ENCODE measurements around the gene NALCN. TPM values are rescaled to one million over a fixed set of nuclear protein-coding genes. Genes with fewer than 3 reads are reported as not detected.

The NALCN gene
- total RNA-seq, 2 experiments from 2014 or later, result not detected

DNA sequence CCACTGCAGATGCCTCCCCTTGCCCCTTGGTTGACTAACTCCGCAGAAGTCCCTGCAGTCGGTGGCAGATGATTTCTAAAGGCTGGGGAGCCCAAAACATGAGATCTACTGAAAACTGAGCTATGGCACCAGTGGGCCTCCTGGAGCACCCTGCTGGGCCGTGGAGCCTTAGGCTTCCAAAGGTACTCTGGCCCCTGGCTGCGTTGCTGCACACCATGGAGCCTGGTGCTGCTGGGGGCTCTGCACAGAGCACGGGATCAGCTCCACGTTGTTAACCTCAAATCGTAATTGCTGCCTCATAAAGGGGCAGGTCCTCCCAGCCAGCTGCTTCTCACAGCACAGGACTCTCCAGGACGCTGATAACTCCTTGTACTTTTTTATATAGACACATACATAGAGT lies 357.5 kb downstream of the NALCN start:
- ATAC-seq (no peak), DNase-seq (no peak)
- H3K36me3 Mint-ChIP-seq, result no peaks in the 10 kb centered on the region
- CTCF ChIA-PET, result no interaction called here
- H3K4me1 Mint-ChIP-seq, result no peaks in the 10 kb centered on the region
- H3K27ac Mint-ChIP-seq, result no peak overlapping the region
- no peak overlapping the region for H3K4me3 Mint-ChIP-seq
- H3K27me3 Mint-ChIP-seq, result peaks cover 32% of the 10 kb centered on the region
- H3K9me3 Mint-ChIP-seq (ENCODE audit: low read depth), result no peaks in the 10 kb centered on the region

DNA sequence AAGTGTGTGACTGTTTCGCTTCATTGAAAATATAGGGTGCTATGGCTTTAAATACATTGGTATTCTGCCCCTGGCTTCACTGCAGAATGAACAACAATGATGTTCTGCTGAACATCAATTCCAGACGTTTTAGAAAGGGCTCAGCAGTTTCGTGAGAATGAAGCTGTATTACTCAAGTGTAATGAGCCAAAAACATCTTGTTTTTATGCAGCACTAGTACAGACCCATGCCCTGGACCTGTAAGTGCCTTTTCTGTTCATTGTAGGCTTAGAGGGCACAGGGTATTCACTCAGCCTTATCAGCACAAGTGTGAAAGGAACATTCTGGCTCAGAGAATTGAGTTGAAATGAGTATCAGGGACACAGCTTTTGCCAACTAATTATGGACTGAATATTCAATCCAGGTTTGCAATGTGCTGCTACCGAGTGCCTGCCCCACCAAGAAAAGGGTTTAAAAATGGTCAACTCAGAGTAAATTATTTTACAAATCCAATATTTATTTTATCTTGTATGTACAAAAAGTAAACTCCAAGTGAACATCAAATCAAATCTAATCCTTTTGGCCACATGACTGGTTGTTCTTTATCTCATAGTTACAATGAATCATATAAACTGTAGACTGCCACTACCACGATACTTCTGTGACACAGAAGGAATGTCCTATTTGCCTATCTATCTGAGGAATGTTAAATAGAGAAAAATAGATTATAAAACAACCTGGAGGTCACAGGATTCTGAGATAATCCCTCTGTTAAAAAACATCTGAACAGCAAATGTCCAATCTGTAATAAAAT lies 362.8 kb downstream of the NALCN start:
- H3K27me3 Mint-ChIP-seq, result peaks cover 20% of the 10 kb centered on the region
- H3K4me3 Mint-ChIP-seq, result no peak overlapping the region
- CTCF ChIA-PET, result no interaction called here
- DNase-seq, result no peak
- ATAC-seq, result no peak
- H3K9me3 Mint-ChIP-seq (ENCODE audit: low read depth), result no peaks in the 10 kb centered on the region
- H3K4me1 Mint-ChIP-seq, result no peaks in the 10 kb centered on the region
- H3K27ac Mint-ChIP-seq, result no peak overlapping the region
- no peaks in the 10 kb centered on the region for H3K36me3 Mint-ChIP-seq

DNA sequence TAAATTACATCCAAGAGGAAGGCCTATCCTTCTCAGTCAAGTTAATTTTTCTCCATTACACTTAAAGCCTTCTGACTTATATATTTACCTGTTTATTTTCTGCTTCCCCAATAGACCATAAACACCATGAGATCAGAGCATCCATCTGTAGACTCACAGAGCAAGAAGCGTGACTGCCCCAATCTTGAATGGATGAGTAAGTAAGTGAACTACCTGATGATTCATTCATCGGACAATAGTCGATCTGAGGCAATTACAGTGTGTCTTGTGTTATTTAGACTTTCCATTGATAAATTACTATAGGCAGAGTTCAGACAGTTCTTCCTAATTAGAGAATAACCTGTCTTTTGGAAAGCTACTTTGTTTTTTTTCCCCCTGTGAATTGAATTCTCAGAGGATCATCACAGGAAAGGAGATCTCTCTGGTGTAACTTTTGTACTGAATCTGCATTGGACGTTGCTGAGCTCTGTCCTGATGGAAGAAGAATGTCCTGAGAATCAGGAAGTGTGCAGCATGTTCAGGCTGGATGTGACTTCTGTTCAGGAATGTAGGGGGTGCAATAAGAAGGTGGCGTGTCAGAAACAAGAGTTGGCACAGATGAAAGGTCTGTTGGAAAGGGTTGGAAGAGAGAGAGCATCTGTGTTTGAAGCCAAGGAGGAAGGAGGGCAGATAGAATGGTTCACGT lies 367.0 kb downstream of the NALCN start:
- H3K4me1 Mint-ChIP-seq, result no peaks in the 10 kb centered on the region
- H3K36me3 Mint-ChIP-seq, result no peaks in the 10 kb centered on the region
- H3K27me3 Mint-ChIP-seq, result no peaks in the 10 kb centered on the region
- ATAC-seq, result no peak
- H3K9me3 Mint-ChIP-seq (ENCODE audit: low read depth), result peaks cover 6% of the 10 kb centered on the region
- H3K27ac Mint-ChIP-seq, result no peak overlapping the region
- H3K4me3 Mint-ChIP-seq, result no peak overlapping the region
- no peak for DNase-seq
- CTCF ChIA-PET, result no interaction called here

DNA sequence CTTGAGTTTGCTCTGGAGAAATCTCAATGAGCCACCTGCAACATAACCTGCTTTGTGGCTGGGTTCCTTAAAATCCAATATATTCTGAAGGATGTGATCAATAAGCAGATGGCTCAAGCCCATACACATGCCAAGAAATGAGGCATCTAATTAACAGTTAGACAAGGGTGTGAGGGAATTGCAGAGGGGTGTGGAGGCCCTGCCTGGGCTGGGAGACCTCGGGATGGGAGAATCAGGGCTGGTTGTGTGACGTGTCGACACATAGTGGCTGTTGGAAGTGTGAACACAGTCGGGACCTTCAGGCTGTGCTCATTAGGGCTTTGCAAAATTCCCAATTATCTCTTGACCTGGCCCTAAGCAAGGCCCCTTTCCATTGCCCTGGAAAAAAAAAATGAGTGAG lies 379.8 kb downstream of the NALCN start:
- Mint-ChIP-seq H3K27me3 (no peaks in the 10 kb centered on the region), H3K4me1 (no peaks in the 10 kb centered on the region), H3K9me3 (ENCODE audit: low read depth) (peaks cover 6% of the 10 kb centered on the region), H3K4me3 (no peak overlapping the region), H3K27ac (no peak overlapping the region), H3K36me3 (no peaks in the 10 kb centered on the region)
- no peak for DNase-seq
- ATAC-seq, result no peak
- CTCF ChIA-PET, result no interaction called here

DNA sequence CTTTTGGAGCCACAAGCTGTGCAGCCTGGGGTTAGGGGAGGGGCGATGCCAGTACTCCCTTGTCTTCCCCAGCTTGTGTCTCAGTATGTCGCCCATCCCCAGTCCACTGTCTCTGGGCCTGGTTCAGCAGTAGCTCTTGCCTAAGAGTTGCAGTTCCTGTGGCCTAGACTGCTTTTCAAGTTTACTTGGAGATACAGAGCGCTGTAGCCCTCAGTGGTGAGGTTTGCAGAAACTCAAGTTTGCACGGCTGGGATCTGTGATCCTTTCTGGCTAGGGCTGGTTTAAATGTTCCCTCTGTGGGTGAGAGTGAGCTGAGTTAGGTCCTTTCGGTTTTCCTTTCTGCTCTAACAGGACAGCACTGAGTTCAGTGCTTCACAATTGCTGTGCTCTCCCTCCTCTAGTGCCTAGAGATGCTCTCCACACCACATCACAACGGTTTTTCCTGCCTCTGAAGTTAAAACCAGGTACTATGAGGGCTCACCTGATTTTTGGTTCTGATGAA lies 381.1 kb downstream of the NALCN start:
- Mint-ChIP-seq H3K27ac (no peak overlapping the region), H3K36me3 (no peaks in the 10 kb centered on the region), H3K4me3 (no peak overlapping the region), H3K4me1 (no peaks in the 10 kb centered on the region), H3K9me3 (ENCODE audit: low read depth) (peaks cover 3% of the 10 kb centered on the region), H3K27me3 (peaks cover 4% of the 10 kb centered on the region)
- DNase-seq (no peak), ATAC-seq (no peak)
- CTCF ChIA-PET, result no interaction called here

DNA sequence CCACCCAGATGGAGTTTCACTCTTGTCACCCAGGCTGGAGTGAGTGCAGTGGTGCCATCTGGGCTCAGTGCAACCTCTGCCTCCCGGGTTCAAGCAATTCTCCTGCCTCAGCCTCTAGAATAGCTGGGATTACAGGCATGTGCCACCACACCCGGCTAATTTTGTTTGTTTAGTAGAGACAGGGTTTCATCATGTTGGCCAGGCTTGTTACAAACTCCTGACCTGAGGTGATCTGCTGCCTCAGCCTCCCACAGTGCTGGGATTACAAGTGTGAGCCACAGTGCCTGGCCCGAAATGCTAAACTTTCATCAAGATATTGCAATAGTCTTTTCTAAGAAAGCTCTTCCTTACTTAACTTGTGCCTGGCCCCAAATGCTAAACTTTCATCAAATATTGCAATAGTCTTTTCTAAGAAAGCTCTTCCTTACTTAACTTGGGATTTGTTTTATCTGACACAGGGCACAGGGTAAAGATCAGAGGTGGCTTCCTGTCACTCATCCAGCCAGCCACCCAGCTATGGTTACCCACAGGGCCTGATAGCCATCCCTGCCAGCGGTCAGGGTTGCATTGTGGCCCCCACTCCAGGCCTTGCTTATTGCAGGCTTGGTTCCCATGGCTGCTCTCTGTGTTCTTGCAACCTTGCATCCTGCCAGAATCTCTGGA lies 389.4 kb downstream of the NALCN start:
- no peak overlapping the region for H3K4me3 Mint-ChIP-seq
- H3K4me1 Mint-ChIP-seq, result no peaks in the 10 kb centered on the region
- H3K27ac Mint-ChIP-seq, result no peak overlapping the region
- DNase-seq (no peak), ATAC-seq (no peak)
- H3K36me3 Mint-ChIP-seq, result no peaks in the 10 kb centered on the region
- no peaks in the 10 kb centered on the region for H3K9me3 Mint-ChIP-seq (ENCODE audit: low read depth)
- CTCF ChIA-PET, result no interaction called here
- peaks cover 11% of the 10 kb centered on the region for H3K27me3 Mint-ChIP-seq

DNA sequence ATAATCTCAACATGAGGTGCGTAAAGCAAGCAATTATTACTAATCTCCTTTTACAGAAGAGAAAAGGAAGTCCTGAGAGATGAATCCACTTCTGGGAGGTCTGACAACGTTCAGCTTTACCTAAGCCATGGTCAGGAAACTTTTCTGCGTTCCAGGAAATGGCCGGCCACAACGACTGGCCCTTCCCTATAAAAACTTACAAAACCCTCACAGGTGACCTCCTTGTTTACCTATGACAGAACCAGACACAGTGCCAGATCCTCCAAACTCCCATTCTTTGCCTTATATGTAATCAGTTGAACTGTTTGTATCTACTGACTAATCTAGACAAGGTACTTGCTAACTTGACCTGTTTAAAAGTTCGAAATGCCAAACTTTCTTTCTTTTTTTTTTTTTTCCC lies 390.0 kb downstream of the NALCN start:
- H3K27me3 Mint-ChIP-seq, result peaks cover 11% of the 10 kb centered on the region
- ATAC-seq (no peak), DNase-seq (no peak)
- H3K9me3 Mint-ChIP-seq (ENCODE audit: low read depth), result no peaks in the 10 kb centered on the region
- H3K27ac Mint-ChIP-seq, result no peak overlapping the region
- CTCF ChIA-PET, result no interaction called here
- no peaks in the 10 kb centered on the region for H3K36me3 Mint-ChIP-seq
- no peak overlapping the region for H3K4me3 Mint-ChIP-seq
- H3K4me1 Mint-ChIP-seq, result no peaks in the 10 kb centered on the region

DNA sequence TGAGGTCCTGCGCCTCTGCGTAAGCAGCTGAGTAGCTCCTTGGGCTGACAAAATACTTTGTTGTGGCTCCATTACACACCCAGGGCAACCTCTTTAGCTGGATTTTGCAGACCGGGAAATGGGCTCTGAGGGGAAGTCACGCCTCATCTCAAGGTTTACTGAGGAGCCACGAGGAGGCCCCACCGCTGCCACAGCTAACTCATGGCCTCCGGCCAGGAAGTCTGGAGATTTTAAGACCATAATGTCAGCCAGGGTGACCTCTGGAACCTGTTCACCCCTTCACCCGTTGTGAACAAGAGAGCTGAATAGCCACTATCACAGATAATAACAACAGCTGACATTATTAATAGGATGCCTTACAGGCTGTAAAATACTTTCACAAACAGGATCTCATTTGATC lies 390.4 kb downstream of the NALCN start:
- H3K36me3 Mint-ChIP-seq, result no peaks in the 10 kb centered on the region
- H3K4me1 Mint-ChIP-seq, result no peaks in the 10 kb centered on the region
- CTCF ChIA-PET, result no interaction called here
- no peaks in the 10 kb centered on the region for H3K9me3 Mint-ChIP-seq (ENCODE audit: low read depth)
- no peak overlapping the region for H3K4me3 Mint-ChIP-seq
- H3K27ac Mint-ChIP-seq, result no peak overlapping the region
- ATAC-seq (no peak), DNase-seq (no peak)
- H3K27me3 Mint-ChIP-seq, result peaks cover 11% of the 10 kb centered on the region

DNA sequence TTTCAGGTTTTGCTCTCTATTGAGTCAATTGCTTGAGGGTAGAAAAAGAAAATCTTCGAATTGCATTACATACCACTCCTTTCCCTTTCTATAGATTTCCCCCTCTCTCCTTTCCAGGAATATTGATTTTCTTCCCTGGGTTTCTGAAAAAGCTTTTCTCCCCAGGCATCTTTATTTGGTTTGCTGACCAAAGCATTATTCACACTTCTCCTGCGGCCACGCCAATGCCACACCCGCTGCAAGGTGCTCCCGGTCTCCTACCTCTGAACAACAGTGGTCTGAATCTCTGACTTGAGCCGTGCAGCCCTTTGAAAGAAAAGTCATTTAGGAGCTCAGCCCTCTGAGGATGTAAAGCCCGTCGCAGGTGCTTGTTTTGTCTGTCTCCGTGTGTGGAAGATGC lies 390.8 kb downstream of the NALCN start:
- ATAC-seq (no peak), DNase-seq (no peak)
- H3K27me3 Mint-ChIP-seq, result peaks cover 10% of the 10 kb centered on the region
- CTCF ChIA-PET, result no interaction called here
- H3K36me3 Mint-ChIP-seq, result no peaks in the 10 kb centered on the region
- no peak overlapping the region for H3K4me3 Mint-ChIP-seq
- no peak overlapping the region for H3K27ac Mint-ChIP-seq
- H3K9me3 Mint-ChIP-seq (ENCODE audit: low read depth), result no peaks in the 10 kb centered on the region
- H3K4me1 Mint-ChIP-seq, result no peaks in the 10 kb centered on the region

DNA sequence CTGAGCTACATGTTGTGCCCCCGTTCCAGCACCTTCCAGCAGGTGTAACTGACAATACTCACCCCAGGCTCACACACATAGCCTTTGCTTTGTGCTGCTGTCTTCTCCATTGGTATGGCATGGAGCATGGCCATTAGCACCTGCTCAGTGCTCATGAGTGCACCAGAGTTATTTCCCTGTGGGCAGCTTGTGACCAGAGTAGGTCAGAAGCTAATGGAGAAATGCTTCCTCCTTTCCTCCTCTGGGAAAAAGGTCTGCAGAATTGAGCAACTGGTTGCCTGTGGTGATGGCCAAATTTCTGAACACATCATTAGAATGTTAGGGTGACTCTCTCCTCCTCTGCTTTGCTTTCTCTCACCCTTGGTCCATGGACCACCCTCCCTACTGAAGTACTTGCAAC lies 397.2 kb downstream of the NALCN start:
- H3K36me3 Mint-ChIP-seq, result no peaks in the 10 kb centered on the region
- ATAC-seq (no peak), DNase-seq (no peak)
- H3K9me3 Mint-ChIP-seq (ENCODE audit: low read depth), result no peaks in the 10 kb centered on the region
- peaks cover 2% of the 10 kb centered on the region for H3K27me3 Mint-ChIP-seq
- H3K4me1 Mint-ChIP-seq, result no peaks in the 10 kb centered on the region
- CTCF ChIA-PET, result no interaction called here
- H3K4me3 Mint-ChIP-seq, result no peak overlapping the region
- no peak overlapping the region for H3K27ac Mint-ChIP-seq

DNA sequence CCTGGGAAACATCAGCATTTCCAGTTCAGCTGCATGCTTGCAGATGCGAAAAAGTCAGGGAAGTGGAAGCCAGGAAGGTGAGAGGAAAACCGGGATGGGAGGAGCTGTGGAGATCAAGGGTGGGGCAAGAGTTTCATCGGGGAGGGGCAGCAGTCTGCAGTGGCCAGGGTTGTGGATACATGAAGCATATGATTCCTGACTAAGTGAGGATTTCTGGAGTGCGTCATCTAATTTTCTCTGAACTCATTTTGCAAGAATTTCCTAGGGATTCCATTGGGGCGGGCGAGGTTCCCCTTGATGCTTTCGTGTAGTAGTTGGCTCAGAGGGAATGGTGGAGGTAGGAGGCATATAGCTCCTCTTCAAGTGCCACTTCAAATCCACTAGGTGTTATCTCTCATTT lies 397.6 kb downstream of the NALCN start:
- H3K4me3 Mint-ChIP-seq, result no peak overlapping the region
- DNase-seq (no peak), ATAC-seq (no peak)
- CTCF ChIA-PET, result no interaction called here
- no peak overlapping the region for H3K27ac Mint-ChIP-seq
- no peaks in the 10 kb centered on the region for H3K4me1 Mint-ChIP-seq
- H3K27me3 Mint-ChIP-seq, result peaks cover 2% of the 10 kb centered on the region
- no peaks in the 10 kb centered on the region for H3K9me3 Mint-ChIP-seq (ENCODE audit: low read depth)
- no peaks in the 10 kb centered on the region for H3K36me3 Mint-ChIP-seq

DNA sequence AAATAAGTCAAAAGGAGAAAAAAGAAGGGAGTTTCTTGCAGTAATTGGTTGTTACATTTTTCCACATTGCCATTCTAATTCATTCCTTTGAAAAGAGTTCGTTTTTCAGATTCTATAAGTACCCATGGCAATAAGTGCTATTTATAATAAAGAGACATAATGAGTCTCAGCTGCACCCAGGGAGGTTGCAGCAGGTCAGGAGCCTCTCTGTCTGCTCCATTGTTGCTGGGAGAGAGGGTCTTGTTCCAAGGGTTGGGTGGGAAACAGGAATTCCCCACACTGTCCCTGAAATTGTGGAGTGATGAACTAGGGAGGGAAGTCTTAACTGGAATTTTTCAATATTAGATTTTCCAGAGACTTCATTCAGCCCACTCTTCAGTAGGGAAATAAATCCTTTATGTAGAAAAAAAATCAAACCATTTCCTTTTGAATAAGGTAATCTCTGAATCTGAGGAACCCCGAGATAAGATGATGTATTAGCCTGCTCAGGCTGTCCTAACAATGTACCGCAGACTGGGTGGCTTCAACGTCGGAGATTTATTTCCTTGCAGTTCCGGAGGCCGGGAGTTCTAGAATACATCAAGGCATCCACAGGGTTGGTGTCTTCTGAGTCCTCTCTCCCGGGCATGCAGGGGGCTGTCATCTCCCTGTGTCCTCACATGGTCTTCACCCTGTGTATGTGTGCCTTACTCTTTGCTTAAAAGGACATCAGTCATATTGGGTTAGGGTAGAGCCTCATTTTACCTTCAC lies 399.0 kb downstream of the NALCN start:
- no peaks in the 10 kb centered on the region for H3K36me3 Mint-ChIP-seq
- CTCF ChIA-PET, result no interaction called here
- no peak for ATAC-seq
- H3K27me3 Mint-ChIP-seq, result peaks cover 2% of the 10 kb centered on the region
- H3K27ac Mint-ChIP-seq, result no peak overlapping the region
- H3K4me1 Mint-ChIP-seq, result no peaks in the 10 kb centered on the region
- no peaks in the 10 kb centered on the region for H3K9me3 Mint-ChIP-seq (ENCODE audit: low read depth)
- H3K4me3 Mint-ChIP-seq, result no peak overlapping the region
- DNase-seq, result no peak

DNA sequence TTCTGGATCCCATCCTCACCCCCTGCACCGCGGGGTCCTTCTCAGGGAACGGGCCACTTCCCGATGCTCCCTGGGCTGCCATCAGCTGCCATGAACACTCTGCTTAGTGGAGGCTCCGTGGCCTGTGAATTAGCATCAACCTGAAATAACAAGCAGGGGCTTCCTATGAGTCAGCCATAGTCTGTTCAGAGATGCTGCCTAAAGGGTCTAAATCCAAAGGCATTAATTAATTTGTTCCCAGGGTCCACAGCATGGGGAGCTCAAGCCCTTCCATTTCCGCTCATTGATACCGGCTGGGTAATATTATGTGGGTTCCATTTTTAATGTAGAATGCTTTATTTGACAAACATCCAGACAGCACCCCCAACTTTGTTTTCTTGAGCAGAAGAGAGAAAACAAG lies 399.8 kb downstream of the NALCN start:
- Mint-ChIP-seq H3K9me3 (ENCODE audit: low read depth) (no peaks in the 10 kb centered on the region), H3K27me3 (peaks cover 2% of the 10 kb centered on the region), H3K36me3 (no peaks in the 10 kb centered on the region), H3K27ac (no peak overlapping the region), H3K4me1 (no peaks in the 10 kb centered on the region), H3K4me3 (no peak overlapping the region)
- DNase-seq, result no peak
- CTCF ChIA-PET, result no interaction called here
- no peak for ATAC-seq

Measured in activated CD8-positive, alpha-beta memory T cell treated with anti-CD3 and anti-CD28 coated beads, Interleukin-2, amount 10 ng/mL, durations not matched to agents 7 days and 5 days (primary cell).